Stimulated activated CD8-positive, alpha-beta memory T cell treated with anti-CD3 and anti-CD28 coated beads, Interleukin-12 subunit alpha, Interleukin-12 subunit beta, amount 100 ng/mL, for 1 hour (primary cell): Measurements from ENCODE around the gene SHMT1.
"Not testable (repeated sequence)": the region's sequence is repeated elsewhere in the genome, so short reads cannot be mapped to it uniquely, and the experiment has no call there.

Source experiments
- DNase-seq: peaks from one replicate; pipeline ENCODE4 v3.0.0-alpha.2; 2020; ENCODE audit warnings: low read depth

The SHMT1 gene

GRCh38 chr17:18363101-18364049, at the start of gene SHMT1:
TSS of gene SHMT1 (minus strand) at chr17:18363550. CDS start at chr17:18355981, 7,569 bp downstream.
- DNase-seq: peak; percentile 80

GRCh38 chr17:18412001-18412538, 48.7 kb upstream of the SHMT1 start:
- not testable (repeated sequence) for DNase-seq

GRCh38 chr17:18411377-18411864, 48.1 kb upstream of the SHMT1 start:
- DNase-seq: not testable (repeated sequence)

- DNase-seq: not testable (repeated sequence)
Measured at GRCh38 chr17:18410736-18411135, 47.4 kb upstream of the SHMT1 start.

- not testable (repeated sequence) for DNase-seq
Measured at GRCh38 chr17:18409321-18409720, 46.0 kb upstream of the SHMT1 start.

- not testable (repeated sequence) for DNase-seq
Measured at GRCh38 chr17:18408906-18409305, 45.6 kb upstream of the SHMT1 start.

- not testable (repeated sequence) for DNase-seq
Measured at GRCh38 chr17:18403604-18404003, 40.3 kb upstream of the SHMT1 start.

GRCh38 chr17:18403166-18403565, 39.8 kb upstream of the SHMT1 start:
- DNase-seq: not testable (repeated sequence)

GRCh38 chr17:18401872-18402590, 38.7 kb upstream of the SHMT1 start:
- DNase-seq: not testable (repeated sequence)

- not testable (repeated sequence) for DNase-seq
Measured at GRCh38 chr17:18388728-18389127, 25.4 kb upstream of the SHMT1 start.

- DNase-seq: not testable (repeated sequence)
Measured at GRCh38 chr17:18388266-18388665, 24.9 kb upstream of the SHMT1 start.

- not testable (repeated sequence) for DNase-seq
Measured at GRCh38 chr17:18387583-18387982, 24.2 kb upstream of the SHMT1 start.

GRCh38 chr17:18384271-18384670, 20.9 kb upstream of the SHMT1 start:
- DNase-seq: not testable (repeated sequence)

- not testable (repeated sequence) for DNase-seq
Measured at GRCh38 chr17:18383079-18383481, 19.7 kb upstream of the SHMT1 start.

GRCh38 chr17:18382441-18383078, 19.2 kb upstream of the SHMT1 start:
- DNase-seq: no peak

GRCh38 chr17:18381953-18382245, 18.5 kb upstream of the SHMT1 start:
- no peak for DNase-seq

GRCh38 chr17:18381158-18381952, 18.0 kb upstream of the SHMT1 start:
- no peak for DNase-seq

- DNase-seq: no peak
Measured at GRCh38 chr17:18380471-18381157, 17.3 kb upstream of the SHMT1 start.

- no peak for DNase-seq
Measured at GRCh38 chr17:18379246-18380146, 16.1 kb upstream of the SHMT1 start.
